ENCODE results near the gene LONP2. TPM values are rescaled to one million over a fixed set of nuclear protein-coding genes. Genes with fewer than 3 reads are reported as not detected.

The LONP2 gene
- total RNA-seq, 4 donors from 2014 or later, result 28.2 to 88.9 (median 64.3) TPM

GRCh38 chr16:48244863-48245195 is 729 bp downstream of the LONP2 start:
- intact Hi-C loops (cut with DNase I; ENCODE audit: low total_unique reads), result no loop called here
- Histone ChIP-seq H3K27me3 (no peaks in the 10 kb centered on the region), H3K4me3 (peak overlapping the region; percentile 54 to 63), H3K27ac (peak overlapping the region; percentile 72 to 78), H3K4me1 (peaks cover 14 to 18% of the 10 kb centered on the region in 2 donors), H3K9me3 (no peaks in the 10 kb centered on the region), H3K36me3 (no peaks in the 10 kb centered on the region)
- DNase-seq, result no peak
- TF ChIP-seq, protein P1, sequence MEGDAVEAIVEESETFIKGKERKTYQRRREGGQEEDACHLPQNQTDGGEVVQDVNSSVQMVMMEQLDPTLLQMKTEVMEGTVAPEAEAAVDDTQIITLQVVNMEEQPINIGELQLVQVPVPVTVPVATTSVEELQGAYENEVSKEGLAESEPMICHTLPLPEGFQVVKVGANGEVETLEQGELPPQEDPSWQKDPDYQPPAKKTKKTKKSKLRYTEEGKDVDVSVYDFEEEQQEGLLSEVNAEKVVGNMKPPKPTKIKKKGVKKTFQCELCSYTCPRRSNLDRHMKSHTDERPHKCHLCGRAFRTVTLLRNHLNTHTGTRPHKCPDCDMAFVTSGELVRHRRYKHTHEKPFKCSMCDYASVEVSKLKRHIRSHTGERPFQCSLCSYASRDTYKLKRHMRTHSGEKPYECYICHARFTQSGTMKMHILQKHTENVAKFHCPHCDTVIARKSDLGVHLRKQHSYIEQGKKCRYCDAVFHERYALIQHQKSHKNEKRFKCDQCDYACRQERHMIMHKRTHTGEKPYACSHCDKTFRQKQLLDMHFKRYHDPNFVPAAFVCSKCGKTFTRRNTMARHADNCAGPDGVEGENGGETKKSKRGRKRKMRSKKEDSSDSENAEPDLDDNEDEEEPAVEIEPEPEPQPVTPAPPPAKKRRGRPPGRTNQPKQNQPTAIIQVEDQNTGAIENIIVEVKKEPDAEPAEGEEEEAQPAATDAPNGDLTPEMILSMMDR (IDR thresholded peaks at IDR 0.05), result no peak
- TF ChIP-seq POLR2A (IDR thresholded peaks at IDR 0.05), result no peak

- Histone ChIP-seq H3K36me3 (no peaks in the 10 kb centered on the region), H3K4me3 (no peak overlapping the region)
Observed at GRCh38 chr16:48246066-48246465, 2.0 kb downstream of the LONP2 start.

GRCh38 chr16:48247311-48247710 is 3.2 kb downstream of the LONP2 start, which contains the start of gene ABCC11:
ABCC11 (minus strand) TSS chr16:48247539; CDS start chr16:48231921, 15,618 bp downstream.
- no peaks in the 10 kb centered on the region for H3K36me3 ChIP-seq
- no peaks in the 10 kb centered on the region for H3K9me3 ChIP-seq
- no peak for TF ChIP-seq POLR2A (IDR thresholded peaks at IDR 0.05)
- TF ChIP-seq, protein P1 (IDR thresholded peaks at IDR 0.05), result no peak
- peaks cover 14 to 18% of the 10 kb centered on the region in 2 donors for H3K4me1 ChIP-seq
- H3K27ac ChIP-seq, result no peak within 1 kb of the TSS
- no peak for DNase-seq
- H3K4me3 ChIP-seq, result no peak within 1 kb of the TSS
- intact Hi-C loops (cut with DNase I; ENCODE audit: low total_unique reads), result no loop called here
- H3K27me3 ChIP-seq, result no peaks in the 10 kb centered on the region

More at GRCh38 chr16:48246066-48246465, 2.0 kb downstream of the LONP2 start:
- Histone ChIP-seq H3K27me3 (no peaks in the 10 kb centered on the region), H3K27ac (peak overlapping the region in 1 of 2 donors; percentile 17), H3K4me1 (peaks cover 14 to 18% of the 10 kb centered on the region in 2 donors), H3K9me3 (no peaks in the 10 kb centered on the region)
- intact Hi-C loops (cut with DNase I; ENCODE audit: low total_unique reads), result no loop called here
- TF ChIP-seq, protein P1 (IDR thresholded peaks at IDR 0.05), result no peak
- TF ChIP-seq POLR2A (IDR thresholded peaks at IDR 0.05), result no peak
- no peak for DNase-seq

DNA sequence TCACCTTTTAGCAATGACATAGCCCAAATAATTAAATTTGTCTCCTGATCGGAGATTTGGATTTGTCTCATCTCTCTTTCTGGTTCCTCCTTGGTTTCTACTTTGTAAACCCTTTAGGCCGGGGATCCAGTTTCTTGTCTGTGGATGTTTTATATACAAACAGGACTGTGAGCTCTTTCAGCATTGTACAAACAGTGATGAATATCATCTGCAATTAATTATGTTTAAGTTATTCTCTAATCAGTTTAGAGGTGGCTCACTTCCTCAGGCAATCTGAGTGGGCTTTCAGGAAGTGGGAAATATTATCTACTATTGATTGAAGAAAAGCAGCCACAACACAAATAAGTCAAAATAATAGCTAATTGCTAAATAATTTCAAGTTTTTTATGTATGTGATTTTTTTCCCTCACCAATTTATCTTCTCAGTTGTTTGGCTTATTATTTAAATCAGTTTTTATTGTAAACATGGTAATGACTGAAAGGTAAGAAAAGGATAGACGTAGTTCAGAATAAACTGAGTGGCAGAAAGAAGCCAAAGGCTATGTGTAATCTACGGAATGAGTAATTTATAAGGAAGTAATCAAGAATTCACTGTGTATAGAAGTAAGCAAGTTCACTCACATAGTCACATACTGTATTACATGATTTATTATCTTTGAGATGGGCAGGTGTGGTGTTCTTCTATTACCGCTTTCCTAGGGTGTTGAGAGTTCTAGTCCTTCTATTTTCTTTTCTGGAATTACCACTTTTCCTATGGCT is 6.6 kb downstream of the LONP2 start:
- Histone ChIP-seq H3K36me3 (no peaks in the 10 kb centered on the region), H3K27me3 (no peaks in the 10 kb centered on the region), H3K4me3 (no peak overlapping the region), H3K27ac (no peak overlapping the region), H3K4me1 (peaks cover 8 to 18% of the 10 kb centered on the region in 2 donors), H3K9me3 (no peaks in the 10 kb centered on the region)
- TF ChIP-seq, protein P1 (IDR thresholded peaks at IDR 0.05), result no peak
- no peak for TF ChIP-seq POLR2A (IDR thresholded peaks at IDR 0.05)
- intact Hi-C loops (cut with DNase I; ENCODE audit: low total_unique reads), result no loop called here
- DNase-seq, result no peak

GRCh38 chr16:48252013-48252412 is 7.9 kb downstream of the LONP2 start:
- Histone ChIP-seq H3K4me3 (no peak overlapping the region), H3K27me3 (no peaks in the 10 kb centered on the region), H3K36me3 (no peaks in the 10 kb centered on the region), H3K4me1 (peaks cover 0 to 7% of the 10 kb centered on the region in 2 donors), H3K27ac (no peak overlapping the region), H3K9me3 (no peaks in the 10 kb centered on the region)
- intact Hi-C loops (cut with DNase I; ENCODE audit: low total_unique reads), result no loop called here
- TF ChIP-seq, protein P1 (IDR thresholded peaks at IDR 0.05), result no peak
- no peak for TF ChIP-seq POLR2A (IDR thresholded peaks at IDR 0.05)
- DNase-seq, result no peak
